ENCODE measurements around the gene GPR157.
A peak's percentile ranks its signal among the peaks of the same experiment; 100 is the strongest.

Gene GPR157

GRCh38 chr1:9105336-9105867 lies 23.5 kb downstream of the GPR157 start:
- DNase-seq (ENCODE audit: extremely low read depth, insufficient read length): no peak
- H3K27me3 ChIP-seq (replicated peaks; ENCODE audit: control insufficient read depth, insufficient read depth, low read length): no peaks in the 10 kb centered on the region
- no peak overlapping the region for H3K4me3 ChIP-seq (replicated peaks; ENCODE audit: low read depth, low read length)
- no peak for TF ChIP-seq CTCF (IDR thresholded peaks at IDR 0.05; ENCODE audit: insufficient read depth, low read length, poor library complexity, severe bottlenecking)
- H3K36me3 ChIP-seq (ENCODE audit: control insufficient read depth, insufficient read depth, low read length): no peaks in the 10 kb centered on the region; the same call in 1 of the 2 replicates

- Histone ChIP-seq H3K36me3 (ENCODE audit: control insufficient read depth, insufficient read depth, low read length) (no peaks in the 10 kb centered on the region), H3K4me3 (replicated peaks; ENCODE audit: low read depth, low read length) (no peak overlapping the region), H3K27me3 (replicated peaks; ENCODE audit: control insufficient read depth, insufficient read depth, low read length) (no peaks in the 10 kb centered on the region)
- DNase-seq (ENCODE audit: extremely low read depth, insufficient read length): no peak
- peak; percentile 80 for TF ChIP-seq CTCF (IDR thresholded peaks at IDR 0.05; ENCODE audit: insufficient read depth, low read length, poor library complexity, severe bottlenecking)
Observed at GRCh38 chr1:9101510-9102146, 27.3 kb downstream of the GPR157 start.

- TF ChIP-seq CTCF (IDR thresholded peaks at IDR 0.05; ENCODE audit: insufficient read depth, low read length, poor library complexity, severe bottlenecking): no peak
- DNase-seq (ENCODE audit: extremely low read depth, insufficient read length): no peak
- Histone ChIP-seq H3K4me3 (replicated peaks; ENCODE audit: low read depth, low read length) (no peak overlapping the region), H3K36me3 (ENCODE audit: control insufficient read depth, insufficient read depth, low read length) (no peaks in the 10 kb centered on the region), H3K27me3 (replicated peaks; ENCODE audit: control insufficient read depth, insufficient read depth, low read length) (no peaks in the 10 kb centered on the region)
Observed at GRCh38 chr1:9100471-9101043, 28.3 kb downstream of the GPR157 start.

- no peak for TF ChIP-seq CTCF (IDR thresholded peaks at IDR 0.05; ENCODE audit: insufficient read depth, low read length, poor library complexity, severe bottlenecking)
- DNase-seq (ENCODE audit: extremely low read depth, insufficient read length): no peak
- Histone ChIP-seq H3K4me3 (replicated peaks; ENCODE audit: low read depth, low read length) (no peak overlapping the region), H3K27me3 (replicated peaks; ENCODE audit: control insufficient read depth, insufficient read depth, low read length) (no peaks in the 10 kb centered on the region), H3K36me3 (ENCODE audit: control insufficient read depth, insufficient read depth, low read length) (no peaks in the 10 kb centered on the region)
Observed at GRCh38 chr1:9099555-9099954, 29.3 kb downstream of the GPR157 start.

- TF ChIP-seq CTCF (IDR thresholded peaks at IDR 0.05; ENCODE audit: insufficient read depth, low read length, poor library complexity, severe bottlenecking): no peak
- no peaks in the 10 kb centered on the region for H3K36me3 ChIP-seq (ENCODE audit: control insufficient read depth, insufficient read depth, low read length)
- no peaks in the 10 kb centered on the region for H3K27me3 ChIP-seq (replicated peaks; ENCODE audit: control insufficient read depth, insufficient read depth, low read length)
- H3K4me3 ChIP-seq (replicated peaks; ENCODE audit: low read depth, low read length): no peak overlapping the region
- DNase-seq (ENCODE audit: extremely low read depth, insufficient read length): no peak
Observed at GRCh38 chr1:9097947-9098705, 30.8 kb downstream of the GPR157 start.
